Effector memory CD4-positive, alpha-beta T cell (primary cell): ENCODE results near the gene CFAP61.

Experiments
- DNase-seq, 3 donors: peaks; one replicate each; pipeline ENCODE4 v3.0.0-alpha.2; 2020
- H3K27ac ChIP-seq: 2 replicates; pipeline ENCODE4 v1.7.0; 2013; ENCODE audit warnings: mild to moderate bottlenecking, low read length, moderate library complexity; ENCODE audit not compliant: insufficient read depth, poor library complexity, severe bottlenecking
- H3K27me3 ChIP-seq: replicated peaks from 2 replicates; pipeline ENCODE4 v1.7.0; 2013; ENCODE audit warnings: mild to moderate bottlenecking, low read length; ENCODE audit not compliant: insufficient read depth, control insufficient read depth, poor library complexity, severe bottlenecking
- H3K36me3 ChIP-seq: 2 replicates; pipeline ENCODE4 v1.7.0; 2013; ENCODE audit warnings: mild to moderate bottlenecking, low read length, moderate library complexity; ENCODE audit not compliant: control insufficient read depth, insufficient read depth
- H3K4me1 ChIP-seq: 2 replicates; pipeline ENCODE4 v1.7.0; 2013; ENCODE audit warnings: low read length, mild to moderate bottlenecking; ENCODE audit not compliant: control insufficient read depth, insufficient read depth, poor library complexity, severe bottlenecking
- H3K4me3 ChIP-seq: 2 replicates; pipeline ENCODE4 v1.7.0; 2013; ENCODE audit warnings: low read length, low read depth, mild to moderate bottlenecking; ENCODE audit not compliant: insufficient read depth, poor library complexity, severe bottlenecking
- H3K9me3 ChIP-seq: 2 replicates; pipeline ENCODE4 v1.7.0; 2013; ENCODE audit warnings: mild to moderate bottlenecking, low read length, moderate library complexity; ENCODE audit not compliant: control insufficient read depth

Gene CFAP61

DNA sequence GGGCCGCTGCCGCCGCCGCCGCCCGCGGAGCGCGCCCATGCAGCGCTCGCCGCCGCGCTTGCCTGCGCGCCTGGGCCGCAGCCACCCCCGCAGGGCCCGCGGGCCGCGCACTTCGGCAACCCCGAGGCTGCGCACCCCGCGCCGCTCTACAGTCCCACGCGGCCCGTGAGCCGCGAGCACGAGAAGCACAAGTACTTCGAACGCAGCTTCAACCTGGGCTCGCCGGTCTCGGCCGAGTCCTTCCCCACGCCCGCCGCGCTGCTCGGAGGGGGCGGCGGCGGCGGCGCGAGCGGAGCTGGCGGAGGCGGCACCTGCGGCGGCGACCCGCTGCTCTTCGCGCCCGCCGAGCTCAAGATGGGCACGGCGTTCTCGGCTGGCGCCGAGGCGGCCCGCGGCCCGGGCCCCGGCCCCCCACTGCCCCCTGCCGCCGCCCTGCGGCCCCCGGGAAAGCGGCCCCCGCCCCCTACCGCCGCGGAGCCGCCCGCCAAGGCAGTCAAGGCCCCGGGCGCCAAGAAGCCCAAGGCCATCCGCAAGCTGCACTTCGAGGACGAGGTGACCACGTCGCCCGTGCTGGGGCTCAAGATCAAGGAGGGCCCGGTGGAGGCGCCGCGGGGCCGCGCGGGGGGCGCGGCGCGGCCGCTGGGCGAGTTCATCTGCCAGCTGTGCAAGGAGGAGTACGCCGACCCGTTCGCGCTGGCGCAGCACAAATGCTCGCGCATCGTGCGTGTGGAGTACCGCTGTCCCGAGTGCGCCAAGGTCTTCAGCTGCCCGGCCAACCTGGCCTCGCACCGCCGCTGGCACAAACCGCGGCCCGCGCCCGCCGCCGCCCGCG lies 316.3 kb downstream of the CFAP61 start:
- Histone ChIP-seq H3K4me1 (peaks cover 7% of the 10 kb centered on the region), H3K27me3 (peaks cover 18% of the 10 kb centered on the region)
- DNase-seq, result no peak

DNA sequence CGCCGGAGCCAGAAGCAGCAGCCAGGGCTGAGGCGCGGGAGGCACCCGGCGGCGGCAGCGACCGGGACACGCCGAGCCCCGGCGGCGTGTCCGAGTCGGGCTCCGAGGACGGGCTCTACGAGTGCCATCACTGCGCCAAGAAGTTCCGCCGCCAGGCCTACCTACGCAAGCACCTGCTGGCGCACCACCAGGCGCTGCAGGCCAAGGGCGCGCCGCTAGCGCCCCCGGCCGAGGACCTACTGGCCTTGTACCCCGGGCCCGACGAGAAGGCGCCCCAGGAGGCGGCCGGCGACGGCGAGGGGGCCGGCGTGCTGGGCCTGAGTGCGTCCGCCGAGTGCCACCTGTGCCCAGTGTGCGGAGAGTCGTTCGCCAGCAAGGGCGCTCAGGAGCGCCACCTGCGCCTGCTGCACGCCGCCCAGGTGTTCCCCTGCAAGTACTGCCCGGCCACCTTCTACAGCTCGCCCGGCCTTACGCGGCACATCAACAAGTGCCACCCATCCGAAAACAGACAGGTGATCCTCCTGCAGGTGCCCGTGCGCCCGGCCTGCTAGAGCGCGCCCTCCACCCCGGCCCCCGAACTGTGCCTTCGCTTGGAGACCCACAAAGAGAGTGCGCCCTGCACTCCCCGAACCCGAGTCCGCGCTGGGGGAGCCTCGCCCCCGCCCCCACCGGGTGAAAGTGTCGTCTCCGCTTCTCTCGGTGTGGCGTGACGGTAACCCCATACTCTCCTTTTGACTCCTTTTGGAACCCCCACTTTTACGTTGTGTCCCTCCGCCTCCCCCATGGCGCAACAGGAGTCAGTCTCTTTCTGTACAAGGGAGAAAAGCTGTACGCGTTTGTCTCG lies 317.1 kb downstream of the CFAP61 start:
- peaks cover 7% of the 10 kb centered on the region for H3K4me1 ChIP-seq
- H3K4me3 ChIP-seq, result no peak overlapping the region
- H3K27me3 ChIP-seq, result peaks cover 18% of the 10 kb centered on the region
- no peak overlapping the region for H3K27ac ChIP-seq
- H3K9me3 ChIP-seq, result no peaks in the 10 kb centered on the region
- no peak for DNase-seq
- no peaks in the 10 kb centered on the region for H3K36me3 ChIP-seq

More for the DNA sequence above, 316.3 kb downstream of the CFAP61 start:
- no peak overlapping the region for H3K27ac ChIP-seq
- no peaks in the 10 kb centered on the region for H3K36me3 ChIP-seq
- H3K4me3 ChIP-seq, result no peak overlapping the region
- H3K9me3 ChIP-seq, result no peaks in the 10 kb centered on the region

DNA sequence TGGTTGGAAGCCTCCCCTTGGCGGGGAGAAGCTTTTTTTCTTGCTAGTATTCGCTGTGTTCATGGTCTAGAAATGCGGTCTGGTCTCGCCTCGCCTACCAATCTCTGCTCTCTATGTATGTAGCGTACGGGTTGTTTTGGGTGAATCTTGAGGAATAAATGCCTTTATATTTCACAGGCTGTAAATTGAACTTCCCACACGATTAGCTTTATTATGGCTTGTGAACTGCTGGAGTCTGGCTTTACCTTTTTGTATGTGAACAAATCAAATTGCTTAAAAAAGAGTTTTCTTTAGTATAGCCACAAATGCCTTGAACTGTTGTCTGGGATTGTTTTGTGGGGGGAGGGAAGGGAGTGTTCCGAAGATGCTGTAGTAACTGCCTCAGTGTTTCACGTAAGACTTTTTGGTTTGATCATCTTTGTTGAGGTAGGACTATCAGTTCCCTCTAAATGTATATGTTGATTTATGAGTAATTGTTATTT lies 317.8 kb downstream of the CFAP61 start:
- H3K9me3 ChIP-seq, result no peaks in the 10 kb centered on the region
- no peaks in the 10 kb centered on the region for H3K36me3 ChIP-seq
- peaks cover 18% of the 10 kb centered on the region for H3K27me3 ChIP-seq
- H3K4me3 ChIP-seq, result no peak overlapping the region
- H3K4me1 ChIP-seq, result peaks cover 7% of the 10 kb centered on the region
- H3K27ac ChIP-seq, result no peak overlapping the region
- no peak for DNase-seq

DNA sequence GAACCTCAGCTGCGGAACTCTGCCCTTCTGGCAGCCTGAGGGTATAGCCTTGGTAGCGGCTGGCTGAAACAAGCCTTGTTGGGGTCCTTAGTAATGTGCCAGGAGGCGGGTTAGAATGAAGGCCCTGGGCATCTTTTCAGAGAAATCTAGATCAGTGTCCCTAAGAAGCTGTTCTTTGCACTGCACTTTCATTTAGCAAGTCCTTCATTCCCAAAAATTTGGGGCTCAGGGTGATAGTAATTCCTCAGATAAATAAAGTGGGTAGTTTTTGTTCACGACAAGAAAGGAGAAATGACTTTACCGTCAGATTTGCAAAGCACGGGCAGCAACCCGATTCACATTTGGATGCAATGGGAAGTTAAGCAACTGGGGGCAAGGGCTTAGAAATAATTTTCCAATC lies 318.8 kb downstream of the CFAP61 start:
- H3K27me3 ChIP-seq, result peaks cover 18% of the 10 kb centered on the region
- no peaks in the 10 kb centered on the region for H3K9me3 ChIP-seq
- H3K4me3 ChIP-seq, result no peak overlapping the region
- no peak for DNase-seq
- H3K4me1 ChIP-seq, result peaks cover 7% of the 10 kb centered on the region
- no peak overlapping the region for H3K27ac ChIP-seq
- H3K36me3 ChIP-seq, result no peaks in the 10 kb centered on the region

DNA sequence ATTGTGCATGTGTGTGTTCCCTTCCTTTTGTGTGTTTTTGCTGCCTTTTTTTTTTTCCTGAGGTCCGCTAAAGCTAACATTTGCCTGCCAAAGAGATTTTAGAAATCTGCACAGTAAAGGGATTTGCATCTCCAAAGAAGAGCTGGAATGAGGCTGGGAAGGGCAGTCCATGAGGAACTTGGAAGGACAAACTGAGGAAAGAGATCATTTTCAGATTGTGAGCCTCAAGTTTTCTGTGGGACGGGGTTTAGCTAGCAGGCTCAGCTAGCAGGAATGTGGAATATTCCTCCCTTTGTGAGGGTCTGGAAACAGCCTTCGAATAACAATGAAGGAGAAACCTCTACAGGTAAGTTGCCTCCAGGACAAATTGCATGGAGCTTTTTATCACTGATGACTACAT lies 319.3 kb downstream of the CFAP61 start:
- H3K27ac ChIP-seq, result no peak overlapping the region
- peaks cover 7% of the 10 kb centered on the region for H3K4me1 ChIP-seq
- DNase-seq, result no peak
- H3K27me3 ChIP-seq, result peaks cover 17% of the 10 kb centered on the region
- no peaks in the 10 kb centered on the region for H3K9me3 ChIP-seq
- H3K36me3 ChIP-seq, result no peaks in the 10 kb centered on the region
- no peak overlapping the region for H3K4me3 ChIP-seq

DNA sequence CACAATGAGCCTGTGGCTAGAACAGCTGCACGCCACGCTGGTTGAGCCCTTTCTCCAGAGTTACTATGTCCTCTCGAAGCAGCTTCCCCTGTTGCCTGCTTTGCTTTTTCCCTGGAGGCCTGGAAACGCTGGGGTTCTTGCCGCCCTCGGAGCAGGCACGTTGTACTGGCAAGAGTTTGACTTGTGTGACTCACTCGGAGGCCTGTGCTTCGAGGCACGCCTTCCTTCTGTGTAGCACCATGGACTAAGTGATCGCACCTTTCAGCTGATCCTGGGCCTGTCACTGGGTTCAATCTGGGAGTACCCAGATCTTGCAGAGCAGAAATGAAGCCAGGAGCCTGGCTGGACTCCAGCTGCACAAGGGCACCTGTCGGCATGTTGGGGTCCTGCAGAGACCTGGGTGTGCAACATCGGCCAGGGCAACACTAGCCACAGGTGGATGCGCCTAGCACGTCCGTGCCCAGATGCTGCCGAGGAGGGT lies 320.8 kb downstream of the CFAP61 start:
- no peak overlapping the region for H3K4me3 ChIP-seq
- H3K4me1 ChIP-seq, result peaks cover 7% of the 10 kb centered on the region
- peaks cover 14% of the 10 kb centered on the region for H3K27me3 ChIP-seq
- H3K36me3 ChIP-seq, result no peaks in the 10 kb centered on the region
- H3K27ac ChIP-seq, result no peak overlapping the region
- DNase-seq, result no peak
- H3K9me3 ChIP-seq, result no peaks in the 10 kb centered on the region

DNA sequence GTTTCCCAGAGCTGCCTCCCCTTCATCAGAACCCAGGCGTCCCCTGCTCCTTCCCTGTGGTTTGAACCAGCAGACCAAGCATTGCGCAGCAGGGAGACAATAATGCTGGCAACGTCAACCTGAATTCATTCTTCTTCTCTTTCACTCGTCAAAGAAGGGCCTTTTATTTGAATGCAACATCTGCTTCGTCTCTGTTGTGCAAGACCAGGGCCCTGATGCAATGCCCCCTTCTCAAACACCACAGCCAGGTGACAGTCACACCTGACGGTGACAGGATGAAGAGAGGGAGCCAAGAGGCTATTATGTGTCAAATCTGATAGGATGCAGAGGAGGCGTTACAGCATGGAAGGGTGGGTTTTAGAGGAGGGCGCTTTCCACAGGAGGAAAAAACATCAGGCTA lies 323.5 kb downstream of the CFAP61 start:
- no peak for DNase-seq
- Histone ChIP-seq H3K9me3 (no peaks in the 10 kb centered on the region), H3K4me1 (no peaks in the 10 kb centered on the region), H3K36me3 (no peaks in the 10 kb centered on the region), H3K27ac (no peak overlapping the region), H3K27me3 (peaks cover 11% of the 10 kb centered on the region), H3K4me3 (no peak overlapping the region)

DNA sequence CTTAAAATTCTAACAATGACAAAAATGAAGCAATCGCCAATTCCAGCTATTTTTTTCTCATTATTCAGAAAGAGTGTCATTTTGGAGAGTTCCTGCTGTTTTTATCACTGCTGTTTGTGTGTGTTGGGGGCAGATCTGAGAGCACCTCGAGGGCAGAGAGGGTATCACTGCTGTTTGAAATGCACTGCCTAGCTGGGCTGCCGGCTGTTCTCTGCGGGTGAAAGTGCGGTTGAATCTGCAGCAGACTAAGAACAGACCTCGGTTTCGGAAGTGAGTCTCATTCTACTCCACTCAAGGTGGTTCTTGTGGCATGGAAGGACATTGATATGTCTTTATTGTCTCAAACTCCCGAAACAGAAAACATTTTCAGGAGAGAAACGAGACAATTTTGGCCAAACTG lies 333.9 kb downstream of the CFAP61 start:
- DNase-seq, result no peak
- H3K27me3 ChIP-seq, result no peaks in the 10 kb centered on the region
- H3K9me3 ChIP-seq, result no peaks in the 10 kb centered on the region
- H3K4me1 ChIP-seq, result no peaks in the 10 kb centered on the region
- H3K4me3 ChIP-seq, result no peak overlapping the region
- no peaks in the 10 kb centered on the region for H3K36me3 ChIP-seq
- no peak overlapping the region for H3K27ac ChIP-seq

DNA sequence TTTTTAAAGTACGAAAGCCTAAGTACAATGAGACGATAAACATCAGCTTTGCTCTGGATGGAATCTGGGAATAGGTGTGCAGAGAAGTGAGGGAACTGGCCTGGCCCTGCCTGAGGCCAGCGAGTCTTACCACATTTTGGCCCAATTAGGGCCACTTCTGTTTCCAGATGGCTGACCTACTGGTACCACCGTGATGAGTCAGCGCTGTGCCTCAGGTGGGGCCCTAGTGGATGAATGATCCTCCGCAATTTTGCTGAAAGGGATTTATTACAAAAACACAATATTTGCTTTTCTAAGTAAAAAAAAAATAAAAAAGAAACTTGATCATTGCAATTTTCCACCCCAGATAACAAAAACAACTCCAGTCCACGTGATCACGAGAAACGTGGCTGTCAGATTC lies 338.1 kb downstream of the CFAP61 start:
- Histone ChIP-seq H3K27me3 (no peaks in the 10 kb centered on the region), H3K4me3 (no peak overlapping the region), H3K27ac (no peak overlapping the region), H3K4me1 (no peaks in the 10 kb centered on the region), H3K9me3 (no peaks in the 10 kb centered on the region), H3K36me3 (peaks cover under 1% of the 10 kb centered on the region)
- DNase-seq, result no peak

DNA sequence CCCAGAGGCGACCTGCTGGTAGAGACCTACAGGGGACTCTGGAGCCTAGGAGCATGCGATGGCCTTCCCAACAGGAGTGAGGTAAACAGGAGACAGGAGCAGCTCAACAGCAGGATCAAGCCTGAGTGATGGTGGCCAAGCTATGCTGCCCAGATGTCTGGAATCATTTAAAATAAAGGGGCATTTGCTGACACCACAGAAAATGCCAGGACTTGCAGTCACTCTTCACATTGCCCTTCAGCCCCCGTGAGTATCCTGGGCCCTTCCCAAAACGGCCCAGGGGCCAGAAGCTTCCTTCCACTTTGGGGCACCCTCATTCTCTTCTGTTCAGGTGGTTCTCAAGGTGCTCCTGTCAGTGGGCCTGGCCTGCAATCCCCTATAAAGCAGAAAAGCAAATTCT lies 338.8 kb downstream of the CFAP61 start:
- H3K9me3 ChIP-seq, result no peaks in the 10 kb centered on the region
- no peak overlapping the region for H3K27ac ChIP-seq
- H3K4me3 ChIP-seq, result no peak overlapping the region
- no peak for DNase-seq
- H3K4me1 ChIP-seq, result no peaks in the 10 kb centered on the region
- H3K36me3 ChIP-seq, result peaks cover 3% of the 10 kb centered on the region
- no peaks in the 10 kb centered on the region for H3K27me3 ChIP-seq
